Fibroblast of pulmonary artery (primary cell): ENCODE data around the gene VEPH1.

Experiments used
- DNase-seq: peaks from one replicate; pipeline ENCODE4 v3.0.0-alpha.2; 2010; ENCODE audit warnings: low read depth
- H3K4me3 ChIP-seq: replicated peaks from 2 replicates; pipeline ENCODE4 v1.5.1; 2011; ENCODE audit warnings: low read depth, mild to moderate bottlenecking, control low read depth, low read length, moderate library complexity
- CTCF ChIP-seq: IDR thresholded peaks from 2 replicates; pipeline ENCODE4 v1.5.1; 2011; ENCODE audit warnings: mild to moderate bottlenecking, control low read depth, low read length, inconsistent platforms; ENCODE audit errors: missing control alignments

The VEPH1 gene

GRCh38 chr3:157502916-157503595, at the start of gene VEPH1:
Gene VEPH1, minus strand, starts transcription at chr3:157503416. Its CDS starts 8,067 bp downstream, at chr3:157495349.
- peak; percentile 66 for DNase-seq
- no peak within 1 kb of the TSS for H3K4me3 ChIP-seq
- no peak for TF ChIP-seq CTCF

GRCh38 chr3:157551961-157552360, 48.7 kb upstream of the VEPH1 start:
- TF ChIP-seq CTCF, result no peak
- no peak for DNase-seq
- no peak overlapping the region for H3K4me3 ChIP-seq

GRCh38 chr3:157549498-157549897, 46.3 kb upstream of the VEPH1 start:
- DNase-seq, result no peak
- no peak for TF ChIP-seq CTCF
- H3K4me3 ChIP-seq, result no peak overlapping the region

GRCh38 chr3:157544501-157545130, 41.4 kb upstream of the VEPH1 start:
- peak; percentile 88 for DNase-seq
- no peak for TF ChIP-seq CTCF
- no peak overlapping the region for H3K4me3 ChIP-seq

GRCh38 chr3:157543501-157544035, 40.4 kb upstream of the VEPH1 start:
- no peak for TF ChIP-seq CTCF
- DNase-seq, result no peak
- peak overlapping the region; percentile 58 for H3K4me3 ChIP-seq

- peak overlapping the region; percentile 58 for H3K4me3 ChIP-seq
- TF ChIP-seq CTCF, result peak; percentile 33
- DNase-seq, result peak; percentile 78
These were observed 39.7 kb upstream of the VEPH1 start for GRCh38 chr3:157542711-157543500.
